ENCODE measurements around the gene ASB1.

DNA sequence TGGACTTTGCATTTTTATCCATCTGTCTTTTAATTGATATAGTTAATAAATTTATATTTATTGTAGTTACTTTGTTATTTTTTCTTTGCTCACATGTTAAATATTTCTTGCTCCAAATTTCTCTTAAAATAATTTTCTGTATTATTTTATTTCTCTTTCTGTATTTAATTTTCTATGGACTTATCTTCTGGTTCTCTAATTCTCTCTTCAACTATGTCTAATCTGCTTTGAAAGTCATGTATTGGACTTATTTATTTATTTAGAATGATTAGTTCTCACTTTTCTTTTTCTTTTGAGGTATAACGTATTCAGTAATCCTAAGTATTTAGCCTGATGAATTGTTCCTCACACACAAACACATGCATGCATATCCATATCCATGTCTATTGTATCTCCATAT lies 53.1 kb downstream of the ASB1 start:
- TF ChIP-seq, protein P1, sequence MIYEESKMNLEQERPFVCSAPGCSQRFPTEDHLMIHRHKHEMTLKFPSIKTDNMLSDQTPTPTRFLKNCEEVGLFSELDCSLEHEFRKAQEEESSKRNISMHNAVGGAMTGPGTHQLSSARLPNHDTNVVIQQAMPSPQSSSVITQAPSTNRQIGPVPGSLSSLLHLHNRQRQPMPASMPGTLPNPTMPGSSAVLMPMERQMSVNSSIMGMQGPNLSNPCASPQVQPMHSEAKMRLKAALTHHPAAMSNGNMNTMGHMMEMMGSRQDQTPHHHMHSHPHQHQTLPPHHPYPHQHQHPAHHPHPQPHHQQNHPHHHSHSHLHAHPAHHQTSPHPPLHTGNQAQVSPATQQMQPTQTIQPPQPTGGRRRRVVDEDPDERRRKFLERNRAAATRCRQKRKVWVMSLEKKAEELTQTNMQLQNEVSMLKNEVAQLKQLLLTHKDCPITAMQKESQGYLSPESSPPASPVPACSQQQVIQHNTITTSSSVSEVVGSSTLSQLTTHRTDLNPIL (CRISPR knock-in tag; IDR thresholded peaks at IDR 0.05; ENCODE audit: low read depth), result no peak
- TF ChIP-seq TCF4 (CRISPR knock-in tag; IDR thresholded peaks at IDR 0.05; ENCODE audit: borderline replicate concordance), result no peak
- TF ChIP-seq OSR1 (CRISPR knock-in tag; IDR thresholded peaks at IDR 0.05), result no peak
- no peak for TF ChIP-seq GLIS3 (CRISPR knock-in tag; IDR thresholded peaks at IDR 0.05)
- TF ChIP-seq RARB (CRISPR knock-in tag; IDR thresholded peaks at IDR 0.05), result no peak
- TF ChIP-seq PPARA (CRISPR knock-in tag; IDR thresholded peaks at IDR 0.05; ENCODE audit: borderline replicate concordance), result no peak
- TF ChIP-seq ZNF565 (CRISPR knock-in tag; conservative IDR thresholded peaks at IDR 0.05; ENCODE audit: low read depth), result no peak
- TF ChIP-seq, protein P2, sequence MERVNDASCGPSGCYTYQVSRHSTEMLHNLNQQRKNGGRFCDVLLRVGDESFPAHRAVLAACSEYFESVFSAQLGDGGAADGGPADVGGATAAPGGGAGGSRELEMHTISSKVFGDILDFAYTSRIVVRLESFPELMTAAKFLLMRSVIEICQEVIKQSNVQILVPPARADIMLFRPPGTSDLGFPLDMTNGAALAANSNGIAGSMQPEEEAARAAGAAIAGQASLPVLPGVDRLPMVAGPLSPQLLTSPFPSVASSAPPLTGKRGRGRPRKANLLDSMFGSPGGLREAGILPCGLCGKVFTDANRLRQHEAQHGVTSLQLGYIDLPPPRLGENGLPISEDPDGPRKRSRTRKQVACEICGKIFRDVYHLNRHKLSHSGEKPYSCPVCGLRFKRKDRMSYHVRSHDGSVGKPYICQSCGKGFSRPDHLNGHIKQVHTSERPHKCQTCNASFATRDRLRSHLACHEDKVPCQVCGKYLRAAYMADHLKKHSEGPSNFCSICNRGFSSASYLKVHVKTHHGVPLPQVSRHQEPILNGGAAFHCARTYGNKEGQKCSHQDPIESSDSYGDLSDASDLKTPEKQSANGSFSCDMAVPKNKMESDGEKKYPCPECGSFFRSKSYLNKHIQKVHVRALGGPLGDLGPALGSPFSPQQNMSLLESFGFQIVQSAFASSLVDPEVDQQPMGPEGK (CRISPR knock-in tag; IDR thresholded peaks at IDR 0.05; ENCODE audit: borderline replicate concordance), result no peak
- TF ChIP-seq ZFP30 (CRISPR knock-in tag; IDR thresholded peaks at IDR 0.05), result peak; percentile 96
- TF ChIP-seq ISL1 (CRISPR knock-in tag; IDR thresholded peaks at IDR 0.05), result no peak
- TF ChIP-seq ARNTL (CRISPR knock-in tag; IDR thresholded peaks at IDR 0.05; ENCODE audit: borderline replicate concordance, low read depth), result no peak
- TF ChIP-seq ZC3H10 (CRISPR knock-in tag; IDR thresholded peaks at IDR 0.05), result no peak
- TF ChIP-seq, protein P3, sequence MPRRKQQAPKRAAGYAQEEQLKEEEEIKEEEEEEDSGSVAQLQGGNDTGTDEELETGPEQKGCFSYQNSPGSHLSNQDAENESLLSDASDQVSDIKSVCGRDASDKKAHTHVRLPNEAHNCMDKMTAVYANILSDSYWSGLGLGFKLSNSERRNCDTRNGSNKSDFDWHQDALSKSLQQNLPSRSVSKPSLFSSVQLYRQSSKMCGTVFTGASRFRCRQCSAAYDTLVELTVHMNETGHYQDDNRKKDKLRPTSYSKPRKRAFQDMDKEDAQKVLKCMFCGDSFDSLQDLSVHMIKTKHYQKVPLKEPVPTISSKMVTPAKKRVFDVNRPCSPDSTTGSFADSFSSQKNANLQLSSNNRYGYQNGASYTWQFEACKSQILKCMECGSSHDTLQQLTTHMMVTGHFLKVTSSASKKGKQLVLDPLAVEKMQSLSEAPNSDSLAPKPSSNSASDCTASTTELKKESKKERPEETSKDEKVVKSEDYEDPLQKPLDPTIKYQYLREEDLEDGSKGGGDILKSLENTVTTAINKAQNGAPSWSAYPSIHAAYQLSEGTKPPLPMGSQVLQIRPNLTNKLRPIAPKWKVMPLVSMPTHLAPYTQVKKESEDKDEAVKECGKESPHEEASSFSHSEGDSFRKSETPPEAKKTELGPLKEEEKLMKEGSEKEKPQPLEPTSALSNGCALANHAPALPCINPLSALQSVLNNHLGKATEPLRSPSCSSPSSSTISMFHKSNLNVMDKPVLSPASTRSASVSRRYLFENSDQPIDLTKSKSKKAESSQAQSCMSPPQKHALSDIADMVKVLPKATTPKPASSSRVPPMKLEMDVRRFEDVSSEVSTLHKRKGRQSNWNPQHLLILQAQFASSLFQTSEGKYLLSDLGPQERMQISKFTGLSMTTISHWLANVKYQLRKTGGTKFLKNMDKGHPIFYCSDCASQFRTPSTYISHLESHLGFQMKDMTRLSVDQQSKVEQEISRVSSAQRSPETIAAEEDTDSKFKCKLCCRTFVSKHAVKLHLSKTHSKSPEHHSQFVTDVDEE (CRISPR knock-in tag; IDR thresholded peaks at IDR 0.05), result no peak
- TF ChIP-seq ZFP3 (CRISPR knock-in tag; IDR thresholded peaks at IDR 0.05), result no peak
